Measurements from ENCODE around the gene PAQR7.
A peak's percentile ranks its signal among the peaks of the same experiment; 100 is the strongest.

Gene PAQR7

DNA sequence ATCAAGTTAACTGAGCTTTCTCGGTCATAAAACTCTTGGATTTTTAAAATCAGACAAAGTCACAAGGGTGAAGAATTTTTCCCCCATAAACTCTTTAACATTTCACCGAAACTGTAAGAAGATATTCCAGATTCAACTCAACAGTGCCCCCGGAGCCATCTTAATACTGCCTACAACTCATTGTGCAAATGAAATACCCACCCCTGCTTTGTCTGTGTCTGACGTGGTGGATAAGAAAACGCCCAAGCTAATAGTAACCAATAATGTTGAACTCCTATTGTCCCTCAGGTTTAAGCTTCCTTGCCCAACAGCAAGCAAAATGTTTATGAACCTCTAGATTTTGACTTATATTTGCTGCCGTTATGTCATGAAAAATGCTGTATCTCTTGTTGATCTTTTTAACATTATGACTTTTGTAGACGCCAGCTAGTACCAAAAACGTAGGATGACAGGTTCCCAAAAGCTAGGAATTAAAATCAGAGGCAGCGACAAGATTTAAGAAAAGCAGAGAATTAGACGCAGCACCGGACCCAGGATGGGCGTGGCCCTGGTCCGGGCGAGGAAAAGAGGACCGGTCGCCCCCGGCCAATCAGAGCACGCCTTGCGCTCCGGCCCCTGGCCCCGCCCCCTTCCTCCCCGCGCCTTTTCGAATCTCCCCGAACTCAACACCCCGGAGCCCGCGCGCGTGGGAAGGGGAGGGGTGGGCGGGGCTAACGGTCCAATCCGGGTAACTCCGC lies 29.6 kb upstream of the PAQR7 start:
- peak; percentile 86 for DNase-seq
- in situ Hi-C loops (cut with HindIII; ENCODE audit: low pct_ligation_motif_present, low pct_unique_long_range_greater_than_20kb, low sequenced_read_pairs), result no loop called here

- in situ Hi-C loops (cut with HindIII; ENCODE audit: low pct_ligation_motif_present, low pct_unique_long_range_greater_than_20kb, low sequenced_read_pairs), result no loop called here
- DNase-seq, result no peak
Measured at GRCh38 chr1:25903986-25904385, 28.5 kb upstream of the PAQR7 start.

DNA sequence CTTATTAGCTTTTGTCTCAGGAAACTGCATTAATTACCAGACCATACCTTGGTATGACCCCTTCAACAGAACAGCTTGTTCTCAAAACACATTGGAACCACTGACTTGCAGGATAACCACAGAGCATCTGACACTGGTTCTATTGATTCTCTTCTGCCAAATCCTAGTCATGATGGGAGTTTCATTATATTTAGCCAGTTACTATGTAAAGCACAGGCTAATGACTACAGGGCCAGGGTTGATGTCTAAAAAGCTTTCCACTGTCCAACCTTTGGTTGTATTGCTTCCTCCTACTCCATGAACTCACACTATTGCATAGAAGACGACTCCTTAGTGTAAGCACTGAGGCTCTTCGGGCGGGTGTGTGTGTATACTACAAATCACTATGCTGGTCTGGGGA lies 27.0 kb upstream of the PAQR7 start:
- in situ Hi-C loops (cut with HindIII; ENCODE audit: low pct_ligation_motif_present, low pct_unique_long_range_greater_than_20kb, low sequenced_read_pairs), result no loop called here
- no peak for DNase-seq

DNA sequence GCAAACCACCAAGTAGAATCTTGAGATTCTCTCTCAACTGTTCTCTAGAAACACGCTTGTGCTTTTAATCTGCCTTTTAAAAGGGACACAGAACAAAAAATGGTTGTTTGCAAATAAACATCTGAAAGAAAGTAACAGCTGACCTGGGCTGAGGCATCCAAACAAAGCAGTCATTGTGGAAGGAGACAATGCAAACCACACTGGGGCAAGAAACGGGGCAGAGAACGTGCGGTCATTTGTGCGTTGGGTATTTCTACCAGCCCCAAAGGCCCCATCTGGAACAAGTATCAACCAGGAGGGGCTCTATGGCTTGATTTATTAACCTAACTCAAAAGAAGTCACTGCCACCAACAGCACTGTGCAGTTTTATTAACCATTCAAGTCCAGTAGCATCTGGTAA lies 24.7 kb upstream of the PAQR7 start:
- in situ Hi-C loops (cut with HindIII; ENCODE audit: low pct_ligation_motif_present, low pct_unique_long_range_greater_than_20kb, low sequenced_read_pairs), result no loop called here
- DNase-seq, result no peak

DNA sequence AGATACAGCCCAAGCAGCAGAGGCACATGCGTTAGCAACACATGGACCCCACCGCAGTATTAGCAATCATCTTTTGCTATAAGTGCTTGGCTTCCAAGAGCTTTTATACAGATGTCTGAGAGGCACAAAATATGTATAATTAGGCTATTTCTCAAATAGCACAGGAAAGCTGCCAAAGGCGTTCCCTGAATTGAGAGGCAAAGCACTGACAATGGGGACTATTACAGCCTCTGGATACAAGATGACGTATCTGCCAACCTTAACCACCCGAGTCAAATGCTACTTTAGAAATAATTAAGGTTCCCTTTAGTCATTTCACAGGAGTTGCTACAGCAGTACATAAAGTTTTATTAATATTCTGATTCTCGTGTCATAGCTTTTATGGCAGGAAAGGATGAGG lies 24.3 kb upstream of the PAQR7 start:
- no peak for DNase-seq
- in situ Hi-C loops (cut with HindIII; ENCODE audit: low pct_ligation_motif_present, low pct_unique_long_range_greater_than_20kb, low sequenced_read_pairs), result no loop called here

DNA sequence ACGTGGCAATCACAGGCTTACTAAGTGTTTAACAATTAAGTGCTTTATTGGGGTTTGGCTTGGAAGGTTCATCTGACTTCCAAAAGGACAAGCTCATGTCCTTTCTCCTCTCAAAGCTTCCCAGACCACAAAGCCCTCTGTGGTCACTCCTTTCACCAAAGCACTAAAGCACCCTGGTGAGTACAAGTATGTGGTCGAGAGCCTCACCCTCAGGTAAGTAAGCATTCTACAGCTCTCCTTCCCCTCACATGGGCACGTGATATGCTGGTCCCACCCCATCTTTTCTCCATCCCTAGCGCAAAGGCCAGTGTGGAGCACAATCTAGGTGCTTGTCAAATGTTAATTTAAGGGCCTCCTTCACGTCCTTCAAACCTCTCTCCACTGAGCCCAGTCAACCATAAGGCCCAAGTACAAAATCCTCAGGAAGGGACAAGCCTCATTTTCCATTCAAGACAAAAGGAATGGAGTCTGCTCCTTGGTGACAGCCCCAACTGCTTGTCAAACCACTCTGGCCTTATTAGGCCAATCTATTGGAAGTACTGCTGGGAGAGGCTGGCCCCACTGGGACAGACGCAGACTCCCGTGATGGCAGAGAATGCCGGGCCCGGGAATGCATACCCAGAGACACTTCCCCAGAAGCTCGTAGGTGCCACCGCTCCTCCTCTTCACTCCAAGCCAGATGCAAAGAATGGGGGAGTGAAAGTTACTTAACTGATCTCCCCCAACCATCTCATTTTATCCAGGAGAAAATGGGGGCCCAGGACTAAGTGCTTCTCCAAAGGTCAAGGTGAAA lies 22.9 kb upstream of the PAQR7 start:
- DNase-seq, result no peak
- in situ Hi-C loops (cut with HindIII; ENCODE audit: low pct_ligation_motif_present, low pct_unique_long_range_greater_than_20kb, low sequenced_read_pairs), result no loop called here

- in situ Hi-C loops (cut with HindIII; ENCODE audit: low pct_ligation_motif_present, low pct_unique_long_range_greater_than_20kb, low sequenced_read_pairs), result no loop called here
- DNase-seq, result no peak
Measured at GRCh38 chr1:25897754-25898153, 22.2 kb upstream of the PAQR7 start.

DNA sequence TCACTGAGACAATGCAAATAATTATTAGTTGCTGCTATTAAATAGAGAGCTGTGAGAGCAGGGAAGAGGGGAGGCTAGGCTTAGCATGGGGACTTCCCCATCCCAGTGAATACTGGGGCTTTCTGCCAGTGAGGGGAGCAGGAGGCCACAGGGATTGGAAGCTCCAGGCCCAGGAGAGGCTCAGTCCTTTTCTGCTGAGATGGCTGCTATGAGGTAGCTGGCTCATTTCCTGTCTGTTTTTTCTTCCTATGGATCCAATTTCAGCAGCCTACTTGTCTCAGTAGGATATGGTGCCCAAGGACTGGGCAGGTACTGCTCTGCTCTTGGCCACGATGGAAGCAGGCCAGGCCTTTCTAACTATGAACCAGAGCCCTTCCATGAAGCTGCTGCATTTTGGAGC lies 20.8 kb upstream of the PAQR7 start:
- in situ Hi-C loops (cut with HindIII; ENCODE audit: low pct_ligation_motif_present, low pct_unique_long_range_greater_than_20kb, low sequenced_read_pairs), result no loop called here
- DNase-seq, result no peak

DNA sequence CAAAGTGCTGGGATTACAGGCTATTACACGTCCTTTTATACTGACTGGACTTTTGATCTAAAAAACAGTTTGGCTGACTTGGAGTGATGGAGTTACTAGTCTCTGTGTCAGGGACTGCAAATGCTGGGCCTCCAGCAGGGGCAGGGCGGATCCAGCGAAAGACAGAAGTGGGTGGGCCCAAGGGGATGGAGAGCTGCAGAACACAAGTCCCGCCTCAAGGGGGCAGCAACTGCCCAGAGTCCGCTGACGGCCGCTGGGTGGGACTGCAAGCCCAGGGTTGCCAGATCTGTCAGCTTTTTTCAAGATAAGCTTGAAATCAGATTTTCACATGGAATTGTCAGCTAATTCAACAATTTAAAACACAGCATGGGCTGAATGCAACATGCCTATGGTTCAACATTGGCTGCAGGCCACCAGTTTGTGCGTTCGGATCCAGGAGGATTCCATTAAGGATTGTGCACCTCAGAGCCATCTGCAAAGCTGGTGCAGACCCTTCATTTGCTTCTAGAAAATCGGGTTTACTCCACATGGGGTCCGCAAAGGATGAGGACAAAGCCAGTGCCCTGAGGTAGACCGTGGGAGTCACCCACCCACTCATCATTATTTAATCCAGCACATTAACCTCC lies 20.0 kb upstream of the PAQR7 start:
- in situ Hi-C loops (cut with HindIII; ENCODE audit: low pct_ligation_motif_present, low pct_unique_long_range_greater_than_20kb, low sequenced_read_pairs), result no loop called here
- peak; percentile 84 for DNase-seq

DNA sequence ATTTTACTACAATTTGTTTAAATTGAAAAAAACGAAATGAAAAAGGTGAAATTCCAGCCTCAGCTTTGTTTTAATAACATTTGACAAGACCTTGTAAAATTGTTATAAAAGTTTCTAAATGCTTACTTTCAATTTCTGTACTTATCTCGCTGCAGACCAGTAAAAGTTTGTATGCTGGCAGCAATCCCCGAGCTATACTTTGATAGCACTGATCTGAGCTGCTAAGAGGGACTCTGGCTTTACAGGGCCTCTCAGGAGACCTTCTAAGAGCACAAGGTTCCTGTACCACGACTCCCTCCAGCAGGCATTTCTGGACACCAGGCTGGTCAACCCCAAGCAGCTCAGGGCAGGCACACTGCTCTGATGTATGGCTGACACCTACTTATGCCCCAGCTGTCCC lies 17.6 kb upstream of the PAQR7 start:
- in situ Hi-C loops (cut with HindIII; ENCODE audit: low pct_ligation_motif_present, low pct_unique_long_range_greater_than_20kb, low sequenced_read_pairs), result no loop called here

GRCh38 chr1:25891606-25892005 lies 16.1 kb upstream of the PAQR7 start:
- in situ Hi-C loops (cut with HindIII; ENCODE audit: low pct_ligation_motif_present, low pct_unique_long_range_greater_than_20kb, low sequenced_read_pairs), result no loop called here
- no peak for DNase-seq

More for the DNA sequence above, 17.6 kb upstream of the PAQR7 start:
- peak; percentile 6 for DNase-seq

DNA sequence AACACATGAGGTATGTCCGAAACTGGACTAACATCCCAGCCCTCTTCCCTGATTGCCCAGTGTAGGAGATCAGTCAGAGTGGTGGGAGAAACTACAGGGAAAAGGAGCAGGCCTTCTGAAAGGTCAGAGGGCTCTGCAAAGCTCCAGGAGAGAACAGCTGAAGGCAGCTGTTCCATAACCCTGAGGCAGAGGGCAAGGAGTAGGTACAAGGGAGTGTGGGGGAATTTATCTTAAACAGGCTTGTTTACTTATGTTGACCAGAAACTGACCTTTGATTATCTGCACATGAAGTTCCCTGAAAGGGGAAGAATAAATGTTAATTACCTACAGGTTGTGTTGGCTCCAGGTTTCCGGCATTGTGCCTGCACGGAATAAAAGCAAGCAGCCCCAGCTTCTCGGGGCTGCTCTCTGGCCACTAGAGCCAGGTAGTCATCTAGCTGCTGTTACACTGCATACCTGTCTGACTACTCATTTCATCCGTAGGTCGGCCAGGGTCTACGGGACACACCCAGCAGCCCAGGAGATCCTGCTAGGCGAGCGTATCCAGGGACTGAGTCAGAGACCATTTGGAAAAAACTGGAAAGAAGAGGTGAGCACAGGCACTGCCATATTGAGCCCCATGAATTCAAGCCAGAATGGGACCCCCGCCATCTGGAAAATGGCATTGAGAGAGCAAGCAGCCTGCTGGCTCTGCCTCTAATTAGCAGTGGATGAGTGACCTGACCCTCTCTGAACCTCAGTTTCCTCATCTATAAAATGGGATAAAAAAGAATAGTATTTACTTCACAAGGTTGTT lies 14.9 kb upstream of the PAQR7 start:
- in situ Hi-C loops (cut with HindIII; ENCODE audit: low pct_ligation_motif_present, low pct_unique_long_range_greater_than_20kb, low sequenced_read_pairs), result no loop called here
- DNase-seq, result peak; percentile 28

DNA sequence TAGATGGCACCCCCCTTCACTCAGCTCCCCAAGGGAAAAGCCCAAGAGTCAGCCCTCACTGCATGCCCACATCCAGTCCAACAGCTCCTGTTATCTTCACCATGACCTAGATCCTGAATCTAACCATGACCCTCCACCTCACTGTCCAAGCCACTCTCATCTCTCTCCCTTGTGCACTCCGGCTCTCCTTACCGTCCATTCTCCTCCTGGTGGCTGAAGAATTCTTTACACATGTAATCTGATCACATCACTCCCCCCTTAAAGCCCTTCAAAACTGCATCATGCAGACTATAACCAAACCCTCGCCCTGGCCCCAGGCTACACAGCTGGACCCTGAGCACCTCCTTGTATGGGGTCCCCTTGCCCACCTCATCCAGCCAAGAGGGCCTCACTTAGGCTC lies 14.0 kb upstream of the PAQR7 start:
- DNase-seq, result peak; percentile 19
- in situ Hi-C loops (cut with HindIII; ENCODE audit: low pct_ligation_motif_present, low pct_unique_long_range_greater_than_20kb, low sequenced_read_pairs), result no loop called here

- in situ Hi-C loops (cut with HindIII; ENCODE audit: low pct_ligation_motif_present, low pct_unique_long_range_greater_than_20kb, low sequenced_read_pairs), result no loop called here
- no peak for DNase-seq
Measured at GRCh38 chr1:25888426-25888987, 13.0 kb upstream of the PAQR7 start.

DNA sequence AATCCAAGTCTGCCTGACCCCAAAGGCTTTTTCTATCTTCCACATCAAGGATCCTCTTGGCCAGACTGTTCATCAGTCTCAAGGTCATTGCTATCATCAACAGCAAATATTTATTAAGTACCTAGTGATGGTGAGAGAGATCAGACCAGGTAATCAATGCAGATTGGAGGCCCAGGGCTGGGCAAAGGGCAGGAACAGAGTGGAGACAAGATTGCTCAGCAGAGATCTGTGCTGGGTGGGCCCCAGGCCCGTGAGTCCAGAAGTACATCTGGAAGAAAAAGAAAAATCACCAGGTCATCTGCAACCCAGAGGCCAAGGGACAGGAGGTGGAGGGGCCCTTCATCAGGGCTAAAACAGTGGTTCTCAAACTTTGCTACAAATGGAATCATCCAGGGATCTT lies 10.1 kb upstream of the PAQR7 start:
- in situ Hi-C loops (cut with HindIII; ENCODE audit: low pct_ligation_motif_present, low pct_unique_long_range_greater_than_20kb, low sequenced_read_pairs), result no loop called here
- no peak for DNase-seq

DNA sequence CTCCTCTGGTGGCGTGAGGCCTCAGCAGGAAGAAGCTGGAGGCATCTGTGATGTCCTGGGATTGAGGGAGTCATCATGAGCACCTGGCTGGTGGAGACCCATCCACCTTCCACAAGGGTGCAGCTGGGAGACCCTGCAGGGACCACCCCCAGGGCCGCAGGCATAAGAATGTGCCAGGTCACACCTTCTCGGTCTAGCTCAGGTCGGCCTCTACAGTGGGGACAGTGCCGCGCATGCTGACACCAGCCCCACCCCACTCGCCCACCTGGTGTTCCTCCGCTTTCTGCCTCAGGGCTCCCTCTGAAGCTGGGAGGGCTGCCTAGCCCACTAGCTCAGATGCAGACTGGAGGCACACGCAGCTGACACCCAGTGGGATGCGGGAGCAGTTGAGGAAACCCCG lies 5.8 kb upstream of the PAQR7 start:
- in situ Hi-C loops (cut with HindIII; ENCODE audit: low pct_ligation_motif_present, low pct_unique_long_range_greater_than_20kb, low sequenced_read_pairs), result no loop called here
- DNase-seq, result no peak

DNA sequence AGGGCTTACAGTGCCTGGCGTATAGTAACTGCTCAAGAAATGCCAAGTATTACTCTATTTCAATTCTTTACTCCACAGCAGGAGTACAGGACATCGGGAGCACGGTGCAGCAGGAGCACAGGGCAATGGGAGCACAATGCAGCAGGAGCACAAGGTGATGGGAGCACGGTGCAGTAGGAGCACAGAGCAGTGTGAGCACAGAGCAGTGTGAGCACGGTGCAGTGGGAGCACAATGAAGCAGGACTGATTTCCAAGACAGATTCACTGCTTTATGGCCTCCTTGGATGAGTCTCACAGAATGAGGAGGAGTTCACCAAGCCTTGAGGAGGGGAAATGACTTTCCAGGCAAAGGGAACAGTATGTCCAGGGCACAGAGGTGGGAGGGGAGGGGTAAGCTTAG lies 5.0 kb upstream of the PAQR7 start:
- in situ Hi-C loops (cut with HindIII; ENCODE audit: low pct_ligation_motif_present, low pct_unique_long_range_greater_than_20kb, low sequenced_read_pairs), result no loop called here
- DNase-seq, result no peak

DNA sequence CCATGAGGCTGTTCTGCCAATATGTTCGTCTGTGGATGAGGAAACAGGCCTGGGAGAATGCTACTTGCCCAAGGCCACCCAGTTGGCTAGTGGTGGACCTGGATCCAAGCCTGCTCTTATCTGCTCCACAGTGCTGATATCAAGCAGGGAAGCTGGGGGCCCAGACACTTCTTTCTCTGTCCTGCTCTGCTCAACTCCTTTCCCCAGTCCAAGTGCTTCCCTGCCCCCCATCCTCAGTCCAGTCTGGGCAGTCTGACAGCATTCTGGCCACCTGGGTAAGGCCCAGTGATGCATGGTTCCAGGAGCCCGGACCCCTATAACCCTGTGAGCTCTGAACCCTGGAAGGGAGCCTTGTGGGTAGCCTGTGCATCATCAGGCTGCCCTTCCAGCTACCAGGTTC lies 4.2 kb upstream of the PAQR7 start:
- in situ Hi-C loops (cut with HindIII; ENCODE audit: low pct_ligation_motif_present, low pct_unique_long_range_greater_than_20kb, low sequenced_read_pairs), result no loop called here
- no peak for DNase-seq

GRCh38 chr1:25878690-25879089 lies 3.2 kb upstream of the PAQR7 start:
- DNase-seq, result no peak
- in situ Hi-C loops (cut with HindIII; ENCODE audit: low pct_ligation_motif_present, low pct_unique_long_range_greater_than_20kb, low sequenced_read_pairs), result no loop called here

Measured in ACHN (cell line).